Measurements from ENCODE around the gene PCDH9.
"Not testable (repeated sequence)": the region's sequence is repeated elsewhere in the genome, so short reads cannot be mapped to it uniquely, and the experiment has no call there.

PCDH9 gene

DNA sequence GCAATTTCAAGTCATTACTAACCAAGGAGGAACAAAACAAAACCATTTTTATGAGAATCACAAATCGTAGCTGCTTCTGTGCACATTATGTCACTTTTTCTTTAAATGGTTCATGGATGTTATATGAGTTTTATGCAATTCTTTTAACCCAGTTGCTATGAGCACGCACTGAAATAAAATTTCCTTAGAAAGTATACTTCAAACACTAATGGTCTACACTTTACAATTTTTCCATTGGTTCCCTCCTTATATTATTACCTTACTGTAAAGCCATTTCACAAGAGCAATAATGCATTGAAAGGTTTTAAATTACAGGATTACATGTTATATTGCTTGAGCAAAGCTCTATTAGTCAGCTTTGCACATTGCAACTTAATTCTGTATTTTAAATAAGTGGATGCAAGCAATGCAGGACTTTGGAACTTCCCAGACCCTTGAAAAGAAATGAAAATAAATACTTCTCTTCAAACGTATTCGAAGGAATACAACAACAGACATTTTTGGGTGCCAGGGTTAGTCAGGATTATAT is 318.7 kb downstream of the PCDH9 start:
- no peak for DNase-seq (ENCODE audit: low read depth, low spot score)

DNA sequence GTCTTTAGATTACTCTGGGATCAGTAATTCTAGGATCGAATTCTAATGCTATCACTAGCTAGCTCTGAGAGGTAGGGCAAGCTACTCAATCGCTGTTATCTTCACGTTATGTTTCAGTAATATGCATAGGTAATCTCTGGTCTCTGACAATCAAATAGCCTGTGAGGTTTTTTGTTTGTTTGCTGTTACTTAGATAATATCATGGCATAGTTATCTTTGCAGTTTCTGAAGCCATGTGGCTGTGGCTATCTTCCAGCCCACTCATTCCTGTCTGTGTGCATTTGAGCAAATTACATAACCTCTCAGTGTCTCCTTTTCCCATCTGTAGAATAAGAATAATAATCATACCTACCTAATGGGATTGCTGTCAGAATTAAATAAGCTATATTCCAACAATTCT is 330.2 kb downstream of the PCDH9 start:
- DNase-seq (ENCODE audit: low read depth, low spot score) = no peak

DNA sequence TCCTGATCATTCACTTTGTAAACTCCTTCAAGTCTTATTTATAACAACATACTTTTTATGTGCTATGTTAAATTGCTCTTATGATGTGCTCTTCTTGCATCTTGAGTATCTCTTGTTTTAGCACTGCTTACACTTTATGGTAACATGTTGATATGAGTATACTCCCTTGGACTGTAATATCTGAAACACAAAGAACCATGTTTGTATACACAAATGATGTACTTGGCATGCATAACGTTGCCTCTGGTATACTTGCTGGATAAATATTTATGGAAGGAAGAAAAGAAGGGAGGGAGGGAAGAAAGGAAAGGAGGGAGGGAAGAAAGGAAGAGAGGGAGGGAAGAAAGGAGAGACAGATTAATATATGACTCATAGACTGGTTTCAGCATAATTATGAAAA is 333.2 kb downstream of the PCDH9 start:
- DNase-seq (ENCODE audit: low read depth, low spot score) = no peak

DNA sequence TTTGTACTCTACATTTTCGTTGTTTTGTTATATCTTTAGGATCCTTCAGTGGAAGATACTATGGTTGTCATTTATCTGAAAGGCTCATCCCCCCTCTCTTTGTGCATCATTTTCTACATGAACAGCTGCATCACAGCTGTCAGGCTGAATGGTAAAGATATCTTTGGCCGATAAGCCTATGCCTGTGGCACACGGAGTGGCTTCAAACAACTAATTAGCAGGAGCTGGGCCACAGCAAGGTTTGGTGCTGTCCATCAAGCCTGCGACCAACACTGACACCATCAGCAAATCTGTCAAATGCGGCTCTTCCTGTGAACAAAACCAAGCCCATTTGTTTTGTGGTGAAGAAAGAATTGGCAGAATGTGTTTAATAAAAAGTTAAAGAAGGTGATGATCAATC is 334.4 kb downstream of the PCDH9 start:
- DNase-seq (ENCODE audit: low read depth, low spot score) = no peak

- no peak for DNase-seq (ENCODE audit: low read depth, low spot score)
Observed at GRCh38 chr13:66895320-66895719, 334.8 kb downstream of the PCDH9 start.

DNA sequence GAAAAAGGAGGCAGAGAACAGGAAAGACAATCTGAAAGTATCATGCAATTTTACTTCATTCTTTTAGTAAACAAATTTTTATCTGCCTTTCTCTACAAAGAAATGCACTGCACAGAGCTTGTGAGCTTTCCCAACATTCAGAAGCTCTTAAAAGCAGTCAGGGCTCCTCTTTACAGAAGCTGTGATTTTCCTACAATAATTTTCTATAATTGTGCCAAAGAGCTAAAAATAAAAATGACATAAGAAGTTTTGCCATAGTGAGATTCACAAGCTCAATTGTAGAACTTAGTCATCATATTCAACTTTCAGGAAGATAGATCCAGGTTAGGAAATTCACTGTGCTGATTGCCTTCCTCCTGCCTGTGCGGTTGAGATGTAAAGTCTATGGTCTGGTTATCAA is 341.4 kb downstream of the PCDH9 start:
- DNase-seq (ENCODE audit: low read depth, low spot score) = no peak

DNA sequence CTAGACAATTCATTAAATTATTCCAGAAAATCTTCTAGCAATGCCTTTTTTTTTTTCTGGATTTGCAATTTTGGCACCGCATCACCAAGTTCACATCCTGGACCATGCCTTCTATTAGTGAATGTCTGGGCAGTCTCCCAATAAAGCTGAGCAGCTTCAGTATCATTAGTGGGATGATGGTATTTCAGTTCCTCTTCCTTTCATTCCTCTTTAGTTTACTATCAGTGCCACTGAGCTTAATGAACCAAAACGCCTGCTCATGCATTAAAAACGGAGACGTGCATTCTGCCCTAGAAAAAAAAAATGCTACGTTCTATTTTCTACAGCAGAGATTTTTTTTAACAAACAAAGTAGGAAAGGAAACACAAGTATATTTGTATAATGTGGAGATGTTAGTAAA is 343.0 kb downstream of the PCDH9 start:
- no peak for DNase-seq (ENCODE audit: low read depth, low spot score)

- DNase-seq (ENCODE audit: low read depth, low spot score) = no peak
Observed at GRCh38 chr13:66886264-66886663, 343.9 kb downstream of the PCDH9 start.

DNA sequence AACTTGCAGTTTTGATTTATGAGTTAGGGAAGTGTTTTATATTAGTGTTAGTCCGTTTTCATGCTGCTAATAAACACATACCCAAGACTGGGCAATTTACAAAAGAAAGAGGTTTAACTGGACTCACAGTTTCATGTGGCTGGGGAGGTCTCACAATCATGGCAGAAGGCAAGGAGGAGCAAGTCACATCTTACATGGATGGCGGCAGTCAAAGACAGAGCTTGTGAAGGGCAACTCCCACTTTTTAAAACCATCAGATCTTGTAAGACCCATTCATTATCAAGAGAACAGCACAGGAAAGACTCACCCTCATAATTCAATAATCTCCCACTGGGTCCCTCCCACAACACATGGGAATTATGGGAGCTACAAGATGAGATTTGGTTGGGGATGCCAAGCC is 349.0 kb downstream of the PCDH9 start:
- DNase-seq (ENCODE audit: low read depth, low spot score) = not testable (repeated sequence)

- DNase-seq (ENCODE audit: low read depth, low spot score) = no peak
Observed at GRCh38 chr13:66879988-66880387, 350.1 kb downstream of the PCDH9 start.

DNA sequence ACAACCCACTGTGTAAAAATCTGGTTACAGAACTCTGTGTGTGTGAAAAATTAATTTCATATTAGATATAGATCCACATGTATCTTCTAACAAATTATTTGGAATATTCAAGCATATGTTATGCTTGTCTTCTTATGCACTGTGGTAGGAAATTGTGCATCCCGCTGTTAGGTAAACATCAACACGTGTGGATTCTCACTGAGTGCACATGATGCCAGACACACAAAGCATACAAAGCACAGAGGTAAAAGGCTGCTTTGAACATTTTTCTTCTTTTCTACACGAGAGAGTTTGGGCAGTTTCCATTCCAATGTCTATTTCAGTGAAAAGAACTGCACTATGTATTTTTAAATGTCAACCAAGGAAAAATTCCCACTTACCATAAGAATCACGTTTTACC is 354.9 kb downstream of the PCDH9 start:
- DNase-seq (ENCODE audit: low read depth, low spot score) = peak; percentile 51

DNA sequence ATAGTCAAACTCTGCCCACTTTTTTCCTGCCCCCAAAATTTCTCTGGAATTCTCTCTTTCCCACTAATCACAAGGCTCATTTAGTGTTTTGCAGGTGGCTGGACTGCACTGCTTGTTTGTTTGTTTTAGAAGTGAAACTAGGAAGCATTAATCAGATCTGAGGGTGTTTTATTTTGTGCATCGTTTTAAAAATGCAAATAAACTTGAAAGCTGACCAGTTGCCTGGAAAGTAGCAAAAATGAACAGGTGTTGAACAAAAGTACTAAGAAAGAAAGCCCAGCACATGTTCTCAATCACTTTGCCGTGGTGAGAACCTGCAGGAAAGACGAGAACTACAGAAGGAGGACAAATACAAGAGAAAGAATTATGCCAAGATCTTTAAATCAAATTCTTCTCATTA is 365.5 kb downstream of the PCDH9 start:
- DNase-seq (ENCODE audit: low read depth, low spot score) = no peak

- DNase-seq (ENCODE audit: low read depth, low spot score) = no peak
Observed at GRCh38 chr13:66860878-66861417, 369.2 kb downstream of the PCDH9 start.

GRCh38 chr13:66859934-66860877 is 369.9 kb downstream of the PCDH9 start:
- DNase-seq (ENCODE audit: low read depth, low spot score) = no peak

DNA sequence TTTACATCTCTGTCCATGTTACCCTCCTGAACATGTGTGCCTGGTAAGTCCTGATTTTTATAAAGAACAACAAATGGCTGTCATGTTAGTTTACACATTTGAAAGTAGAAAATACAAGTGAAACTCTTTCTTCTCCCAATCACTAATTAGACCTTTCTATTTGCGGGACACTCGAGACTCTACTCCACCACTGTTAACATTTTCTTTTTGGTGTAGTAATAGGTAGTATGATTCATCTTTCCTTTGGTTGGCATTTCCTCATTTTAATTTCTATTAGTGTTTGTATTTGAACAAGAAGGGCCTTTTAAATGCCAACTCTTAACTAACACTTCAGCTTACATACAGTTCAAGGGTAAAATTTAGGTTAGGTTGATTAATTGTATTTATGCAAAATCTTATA is 371.1 kb downstream of the PCDH9 start:
- DNase-seq (ENCODE audit: low read depth, low spot score) = no peak

GRCh38 chr13:66858163-66858562 is 372.0 kb downstream of the PCDH9 start:
- DNase-seq (ENCODE audit: low read depth, low spot score) = no peak

DNA sequence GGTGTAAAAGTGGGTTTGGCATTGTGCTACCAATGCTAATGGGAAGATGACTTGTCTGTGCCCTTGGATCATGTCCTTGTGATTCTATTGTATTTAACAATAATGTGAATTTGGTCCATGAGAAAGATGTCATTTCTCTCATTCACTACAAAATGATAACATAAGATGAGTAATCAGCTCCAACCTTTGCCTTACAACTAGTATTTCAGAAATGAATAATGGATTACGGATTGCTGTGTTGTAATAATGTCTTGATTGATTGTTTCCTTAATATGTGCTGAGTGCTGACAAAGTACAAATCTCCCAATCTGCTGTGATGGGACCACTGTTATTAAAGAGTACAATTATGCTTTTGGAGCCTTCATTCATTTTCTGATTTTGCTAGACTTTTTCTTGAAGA is 375.0 kb downstream of the PCDH9 start:
- DNase-seq (ENCODE audit: low read depth, low spot score) = no peak

GRCh38 chr13:66853564-66853963 is 376.6 kb downstream of the PCDH9 start:
- DNase-seq (ENCODE audit: low read depth, low spot score) = no peak

- DNase-seq (ENCODE audit: low read depth, low spot score) = no peak
Observed at GRCh38 chr13:66849706-66850105, 380.4 kb downstream of the PCDH9 start.

GRCh38 chr13:66847541-66847940 is 382.6 kb downstream of the PCDH9 start:
- no peak for DNase-seq (ENCODE audit: low read depth, low spot score)

DNA sequence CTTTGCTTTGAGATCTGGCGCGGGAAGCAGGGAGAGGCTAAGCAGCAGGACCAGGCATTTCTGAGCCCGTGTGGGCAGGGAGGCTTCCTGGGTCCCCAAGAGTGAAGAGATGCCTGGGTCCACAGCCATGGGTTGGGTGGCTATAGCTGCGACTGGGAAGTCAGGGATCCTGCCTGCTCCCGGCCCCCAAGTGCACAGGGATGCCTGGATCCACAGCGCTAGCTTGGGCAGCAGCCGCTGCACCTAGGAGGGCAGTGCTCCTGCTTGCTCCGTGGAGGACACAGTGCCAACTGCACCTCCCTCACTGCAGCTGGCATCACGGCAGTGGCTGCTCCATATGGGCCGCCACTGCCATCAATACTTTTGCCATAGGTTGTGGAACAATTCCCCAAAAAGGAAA is 384.7 kb downstream of the PCDH9 start:
- DNase-seq (ENCODE audit: low read depth, low spot score) = no peak

- no peak for DNase-seq (ENCODE audit: low read depth, low spot score)
Observed at GRCh38 chr13:66844933-66845332, 385.2 kb downstream of the PCDH9 start.

GRCh38 chr13:66842766-66843165 is 387.4 kb downstream of the PCDH9 start:
- DNase-seq (ENCODE audit: low read depth, low spot score) = no peak

Measured in brain pericyte (primary cell).